ENCODE measurements around the gene CYP4A22.

The CYP4A22 gene

DNA sequence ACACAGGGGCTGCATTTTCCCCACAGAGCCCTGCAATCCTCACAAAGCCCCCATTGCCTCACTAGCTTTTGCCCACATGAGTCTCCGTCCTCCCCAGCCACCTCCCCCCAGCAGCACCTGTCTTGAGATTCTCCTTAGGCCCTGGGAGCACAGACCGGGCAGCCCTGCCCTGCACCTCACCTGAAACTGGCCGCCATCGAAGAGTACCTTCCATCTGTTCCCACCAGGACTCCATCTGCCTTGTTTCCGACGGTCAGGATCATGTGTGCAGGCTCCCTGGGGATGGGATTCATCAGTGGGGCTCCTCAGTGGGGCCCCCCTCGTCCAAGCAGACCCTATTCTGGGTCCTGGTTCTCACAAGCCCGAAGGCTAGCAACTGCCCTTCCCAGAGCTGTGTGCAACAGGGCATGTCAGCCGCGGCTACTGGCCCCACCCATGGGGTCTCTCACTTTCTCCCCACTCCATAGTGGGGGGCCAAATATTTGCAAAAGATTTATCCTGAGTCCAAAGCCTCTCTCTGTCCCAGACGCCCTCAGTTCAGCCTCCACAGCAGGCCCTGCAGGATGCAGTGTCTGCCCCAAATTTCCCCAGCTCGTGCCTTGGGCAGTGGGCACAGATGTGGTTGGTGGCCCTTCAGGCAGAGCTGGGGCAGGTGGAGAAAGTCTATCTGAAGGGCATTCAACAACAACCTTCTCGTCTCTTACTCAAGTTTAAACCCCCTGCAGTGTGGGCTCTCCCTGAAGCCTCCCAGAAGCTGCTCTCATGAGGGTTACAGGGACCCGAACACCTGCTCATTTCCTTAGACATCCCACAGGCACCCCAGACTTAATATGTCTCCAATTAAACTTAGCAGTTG is 47.8 kb downstream of the CYP4A22 start:
- no peak overlapping the region for H3K4me3 ChIP-seq (ENCODE audit: low read depth in 1 of 5, low read length in 5 of 5)
- no peaks in the 10 kb centered on the region for H3K9me3 ChIP-seq (ENCODE audit: control insufficient read depth in 5 of 5, low read length in 5 of 5)
- H3K27me3 ChIP-seq (ENCODE audit: control insufficient read depth in 5 of 5, insufficient read depth in 4 of 5, low read length in 5 of 5) = peaks cover 6 to 30% (median 23%) of the 10 kb centered on the region in 5 donors
- H3K27ac ChIP-seq (ENCODE audit: low read depth, low read length) = no peak overlapping the region
- H3K9ac ChIP-seq (ENCODE audit: low read length in 5 of 5) = no peak overlapping the region
- H3K4me1 ChIP-seq (ENCODE audit: control insufficient read depth in 5 of 5, insufficient read depth in 5 of 5, low read length in 5 of 5) = peaks cover 4 to 10% (median 8%) of the 10 kb centered on the region in 5 donors
- no peaks in the 10 kb centered on the region for H3K36me3 ChIP-seq (ENCODE audit: control insufficient read depth in 5 of 5, insufficient read depth in 5 of 5, low read length in 5 of 5)

DNA sequence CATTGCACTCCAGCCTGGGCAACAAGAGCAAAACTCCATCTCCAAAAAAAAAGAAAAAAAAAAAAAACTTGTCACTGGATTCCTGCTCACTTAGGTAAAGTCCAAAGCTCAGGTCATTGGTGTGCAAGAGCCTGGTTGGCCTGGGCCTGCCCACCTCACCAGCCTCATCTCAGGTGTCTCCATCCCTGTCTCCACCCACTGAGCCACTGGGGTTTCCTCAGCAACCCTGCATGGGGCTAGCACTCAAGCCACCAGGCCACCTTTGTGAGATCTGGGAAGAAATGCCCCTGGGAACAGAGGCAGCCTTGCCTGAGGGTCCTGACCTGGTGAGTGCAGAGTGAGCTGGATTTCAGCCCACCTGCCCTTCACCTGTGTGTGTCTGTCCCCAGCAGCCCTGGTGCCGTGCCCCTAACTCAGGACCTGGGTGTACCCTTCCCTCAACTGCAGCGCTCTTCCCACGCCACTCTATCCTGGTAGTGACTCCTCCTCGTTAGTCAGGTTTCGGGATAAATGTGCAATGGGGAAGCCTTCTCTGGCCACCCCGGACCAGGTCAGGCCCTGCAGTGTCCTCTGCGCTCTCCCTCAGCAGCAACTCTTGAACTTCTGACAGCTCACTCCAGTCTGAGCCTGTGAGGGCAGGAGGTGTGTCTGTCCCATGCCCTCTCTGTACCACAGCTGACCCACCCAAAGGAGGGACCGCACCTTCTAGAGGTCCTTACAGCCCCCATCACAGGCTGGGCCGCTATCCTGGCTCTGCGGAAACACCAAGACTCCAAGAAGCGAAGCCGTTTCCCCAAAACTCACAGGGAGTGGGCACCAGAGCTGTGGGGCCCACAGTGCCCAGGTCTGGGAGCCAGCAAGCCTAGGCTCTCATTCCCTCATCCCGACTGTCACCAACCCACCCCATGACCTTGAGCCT is 49.3 kb downstream of the CYP4A22 start:
- H3K9ac ChIP-seq (ENCODE audit: low read length in 5 of 5) = no peak overlapping the region
- no peak overlapping the region for H3K4me3 ChIP-seq (ENCODE audit: low read depth in 1 of 5, low read length in 5 of 5)
- no peaks in the 10 kb centered on the region for H3K9me3 ChIP-seq (ENCODE audit: control insufficient read depth in 5 of 5, low read length in 5 of 5)
- H3K27me3 ChIP-seq (ENCODE audit: control insufficient read depth in 5 of 5, insufficient read depth in 4 of 5, low read length in 5 of 5) = peaks cover under 1 to 18% (median 9%) of the 10 kb centered on the region in 5 donors
- no peaks in the 10 kb centered on the region for H3K36me3 ChIP-seq (ENCODE audit: control insufficient read depth in 5 of 5, insufficient read depth in 5 of 5, low read length in 5 of 5)
- no peak overlapping the region for H3K27ac ChIP-seq (ENCODE audit: low read depth, low read length)
- H3K4me1 ChIP-seq (ENCODE audit: control insufficient read depth in 5 of 5, insufficient read depth in 5 of 5, low read length in 5 of 5) = peaks cover 4 to 24% (median 19%) of the 10 kb centered on the region in 5 donors

DNA sequence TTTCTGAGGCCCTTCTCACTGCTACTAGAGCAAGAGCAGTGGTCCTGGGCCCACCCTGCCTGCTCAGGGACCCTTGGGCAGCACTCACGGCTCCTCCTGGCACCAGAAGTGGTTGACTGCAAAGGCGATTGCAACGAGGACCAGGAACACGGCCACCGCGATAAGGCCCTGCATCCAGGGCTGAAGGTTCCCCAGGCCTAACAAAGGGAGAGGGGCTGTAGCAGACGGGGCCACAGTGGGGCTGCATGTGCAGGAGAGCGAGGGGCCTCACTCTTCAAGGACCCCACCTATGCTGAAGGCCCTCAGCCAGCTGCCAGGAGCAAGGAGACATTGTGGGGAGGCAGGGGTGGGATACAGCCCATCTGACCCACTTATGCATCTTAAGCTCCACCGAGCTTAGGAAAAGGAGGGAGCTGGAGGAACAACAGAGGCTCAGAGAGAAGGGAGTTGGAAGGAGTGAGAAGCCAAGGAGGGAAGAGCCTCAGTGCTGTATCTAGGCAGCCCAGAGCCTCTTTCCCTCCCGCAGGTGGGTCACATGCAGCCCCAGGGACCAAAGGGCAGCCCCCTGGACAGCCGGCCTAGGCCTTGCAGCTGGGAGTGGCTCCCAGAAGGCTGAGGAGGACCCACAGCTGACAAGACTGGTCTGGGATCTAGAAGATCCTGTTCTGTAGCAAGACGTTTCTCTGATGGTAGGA is 50.1 kb downstream of the CYP4A22 start:
- H3K9ac ChIP-seq (ENCODE audit: low read length in 5 of 5) = no peak overlapping the region
- no peaks in the 10 kb centered on the region for H3K36me3 ChIP-seq (ENCODE audit: control insufficient read depth in 5 of 5, insufficient read depth in 5 of 5, low read length in 5 of 5)
- H3K9me3 ChIP-seq (ENCODE audit: control insufficient read depth in 5 of 5, low read length in 5 of 5) = no peaks in the 10 kb centered on the region
- no peak overlapping the region for H3K4me3 ChIP-seq (ENCODE audit: low read depth in 1 of 5, low read length in 5 of 5)
- H3K27ac ChIP-seq (ENCODE audit: low read depth, low read length) = no peak overlapping the region
- peaks cover 0 to 10% (median 7%) of the 10 kb centered on the region in 5 donors for H3K27me3 ChIP-seq (ENCODE audit: control insufficient read depth in 5 of 5, insufficient read depth in 4 of 5, low read length in 5 of 5)
- peaks cover 4 to 32% (median 25%) of the 10 kb centered on the region in 5 donors for H3K4me1 ChIP-seq (ENCODE audit: control insufficient read depth in 5 of 5, insufficient read depth in 5 of 5, low read length in 5 of 5)

DNA sequence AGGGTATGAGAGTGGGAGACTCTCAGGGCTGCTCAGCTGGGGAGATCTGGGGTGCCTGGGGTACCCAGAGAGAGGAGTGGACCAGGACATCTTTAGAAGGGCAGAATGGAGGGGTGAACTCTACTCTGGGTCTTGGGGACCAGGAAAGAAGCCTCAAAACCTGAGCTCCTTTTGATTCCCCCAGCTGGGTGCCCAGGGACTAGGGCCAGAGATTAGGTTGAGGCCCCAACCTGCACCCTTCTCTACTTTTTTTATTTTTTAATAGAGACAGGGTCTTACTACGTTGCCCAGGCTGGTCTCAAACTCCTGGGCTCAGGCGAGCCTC is 50.6 kb downstream of the CYP4A22 start:
- peaks cover 0 to 9% (median 5%) of the 10 kb centered on the region in 5 donors for H3K27me3 ChIP-seq (ENCODE audit: control insufficient read depth in 5 of 5, insufficient read depth in 4 of 5, low read length in 5 of 5)
- H3K9me3 ChIP-seq (ENCODE audit: control insufficient read depth in 5 of 5, low read length in 5 of 5) = no peaks in the 10 kb centered on the region
- no peak overlapping the region for H3K4me3 ChIP-seq (ENCODE audit: low read depth in 1 of 5, low read length in 5 of 5)
- no peak overlapping the region for H3K9ac ChIP-seq (ENCODE audit: low read length in 5 of 5)
- peaks cover 4 to 36% (median 25%) of the 10 kb centered on the region in 5 donors for H3K4me1 ChIP-seq (ENCODE audit: control insufficient read depth in 5 of 5, insufficient read depth in 5 of 5, low read length in 5 of 5)
- no peak overlapping the region for H3K27ac ChIP-seq (ENCODE audit: low read depth, low read length)
- H3K36me3 ChIP-seq (ENCODE audit: control insufficient read depth in 5 of 5, insufficient read depth in 5 of 5, low read length in 5 of 5) = no peaks in the 10 kb centered on the region

DNA sequence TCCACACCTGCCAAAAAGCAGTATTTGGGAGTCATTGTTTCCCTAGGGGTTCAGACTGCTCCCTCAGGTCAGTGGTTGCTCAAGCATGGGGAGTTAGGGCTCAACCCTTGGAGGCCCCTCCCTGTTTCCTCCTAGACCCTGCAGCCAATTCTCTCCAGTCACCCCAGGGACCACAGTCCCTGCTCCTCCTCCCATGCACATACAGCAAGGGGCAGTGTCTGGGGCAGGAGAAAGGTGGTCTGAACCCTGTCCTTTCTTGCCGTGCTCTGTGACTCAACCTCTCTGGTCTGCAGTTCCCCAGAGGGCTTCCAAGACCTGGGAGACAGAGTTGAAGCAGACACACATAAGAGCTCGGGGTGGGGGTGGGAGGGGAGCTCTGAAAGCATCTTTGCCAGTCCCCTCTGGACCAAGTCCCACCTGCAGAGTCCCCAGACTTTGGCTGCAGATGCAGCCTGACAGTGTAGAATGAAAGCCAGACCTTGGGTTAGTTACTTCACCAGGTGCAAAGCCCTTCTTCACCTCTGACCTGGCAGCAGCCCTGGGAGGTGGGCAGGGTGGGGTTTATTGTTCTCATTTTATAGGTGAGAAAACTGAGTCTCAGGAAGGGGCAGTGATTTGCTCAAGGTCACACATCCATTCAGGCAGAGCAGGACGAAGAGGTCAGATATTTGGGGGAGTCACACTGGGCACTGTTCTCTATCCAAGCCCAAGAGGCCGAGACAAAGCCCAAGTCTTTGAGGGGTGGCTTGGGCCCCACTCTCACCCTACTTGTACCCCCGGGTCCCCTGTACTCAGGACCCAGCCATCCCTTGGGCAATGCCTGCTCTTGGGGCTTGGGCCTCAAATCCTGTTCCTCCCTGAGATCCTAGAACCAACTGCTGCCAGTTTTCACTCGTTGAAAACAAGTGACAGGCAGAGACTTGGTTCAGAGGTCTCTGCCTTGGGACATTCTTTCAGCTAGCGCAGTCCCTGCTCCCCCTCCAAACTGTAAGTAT is 51.8 kb downstream of the CYP4A22 start:
- peak overlapping the region in 1 of 5 donors; percentile 28 for H3K4me3 ChIP-seq (ENCODE audit: low read depth in 1 of 5, low read length in 5 of 5)
- no peak overlapping the region for H3K27ac ChIP-seq (ENCODE audit: low read depth, low read length)
- H3K9me3 ChIP-seq (ENCODE audit: control insufficient read depth in 5 of 5, low read length in 5 of 5) = no peaks in the 10 kb centered on the region
- peak overlapping the region in 4 of 5 donors; percentile 2 to 65 (median 40) for H3K9ac ChIP-seq (ENCODE audit: low read length in 5 of 5)
- peaks cover 0 to 1% (median 0%) of the 10 kb centered on the region in 5 donors for H3K27me3 ChIP-seq (ENCODE audit: control insufficient read depth in 5 of 5, insufficient read depth in 4 of 5, low read length in 5 of 5)
- H3K4me1 ChIP-seq (ENCODE audit: control insufficient read depth in 5 of 5, insufficient read depth in 5 of 5, low read length in 5 of 5) = peaks cover 4 to 39% (median 25%) of the 10 kb centered on the region in 5 donors
- no peaks in the 10 kb centered on the region for H3K36me3 ChIP-seq (ENCODE audit: control insufficient read depth in 5 of 5, insufficient read depth in 5 of 5, low read length in 5 of 5)

DNA sequence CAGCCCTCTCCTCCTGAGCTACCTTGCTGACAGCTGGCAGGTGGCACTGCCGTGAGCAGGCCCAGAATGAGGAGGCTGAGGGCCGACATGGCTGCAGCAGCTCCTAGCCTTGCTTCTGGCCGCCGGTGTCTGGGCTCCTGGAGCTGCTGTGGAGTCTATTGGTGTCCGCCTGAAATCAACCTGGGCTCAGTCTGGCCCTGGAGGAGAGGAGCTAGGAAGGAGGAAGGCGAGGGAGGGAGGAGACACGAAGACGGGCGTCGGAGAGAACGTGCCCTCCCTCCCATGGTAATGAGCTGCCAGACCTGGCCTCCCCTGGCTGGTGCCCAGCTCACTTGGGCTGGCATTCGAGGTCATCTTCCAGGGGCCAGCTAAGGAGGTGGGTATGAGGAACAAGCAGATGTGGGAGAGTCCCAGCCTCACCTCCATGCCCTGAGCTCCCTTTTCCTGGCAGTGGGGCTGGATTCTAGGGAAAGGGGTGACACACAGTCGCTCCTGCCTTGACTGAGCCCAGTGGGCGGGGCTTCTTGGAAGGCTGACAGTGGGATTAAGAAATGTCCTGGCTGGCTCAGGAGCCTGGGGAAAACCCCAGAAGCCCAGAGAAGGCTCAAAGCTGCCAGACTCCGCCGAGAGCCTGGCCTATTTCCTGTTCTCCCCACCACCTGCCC is 52.7 kb downstream of the CYP4A22 start, which contains the start of gene PDZK1IP1:
TSS of gene PDZK1IP1 (minus strand) at position 193 of the 665 bp plus-strand sequence. CDS start at position 89, 104 bp downstream.
- Histone ChIP-seq H3K27ac (ENCODE audit: low read depth, low read length) (peak within 1 kb of the TSS; percentile 18), H3K4me3 (ENCODE audit: low read depth in 1 of 5, low read length in 5 of 5) (peak within 1 kb of the TSS in 2 of 5 donors; percentile 1 to 28), H3K4me1 (ENCODE audit: control insufficient read depth in 5 of 5, insufficient read depth in 5 of 5, low read length in 5 of 5) (peaks cover 4 to 39% (median 25%) of the 10 kb centered on the region in 5 donors), H3K36me3 (ENCODE audit: control insufficient read depth in 5 of 5, insufficient read depth in 5 of 5, low read length in 5 of 5) (no peaks in the 10 kb centered on the region), H3K9me3 (ENCODE audit: control insufficient read depth in 5 of 5, low read length in 5 of 5) (no peaks in the 10 kb centered on the region), H3K9ac (ENCODE audit: low read length in 5 of 5) (peak within 1 kb of the TSS in 4 of 5 donors; percentile 2 to 65 (median 40)), H3K27me3 (ENCODE audit: control insufficient read depth in 5 of 5, insufficient read depth in 4 of 5, low read length in 5 of 5) (no peaks in the 10 kb centered on the region)

DNA sequence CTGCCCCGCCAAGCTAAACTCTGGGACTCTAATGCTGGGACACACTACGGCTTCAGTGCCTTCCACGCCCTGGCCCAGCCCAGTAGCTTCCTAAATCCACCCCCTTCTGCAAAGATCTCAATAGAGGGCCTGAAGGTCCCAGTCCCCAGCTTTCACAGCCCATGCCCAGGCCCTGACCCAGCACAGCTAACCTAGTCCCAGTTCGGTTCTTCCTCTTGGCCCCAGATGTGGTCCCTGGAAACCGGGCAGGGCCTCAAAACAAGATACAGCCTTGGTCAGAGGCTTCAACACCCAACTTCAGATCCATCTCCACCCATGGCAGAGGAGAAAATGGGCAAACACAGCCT is 53.2 kb downstream of the CYP4A22 start:
- Histone ChIP-seq H3K9ac (ENCODE audit: low read length in 5 of 5) (peak overlapping the region in 2 of 5 donors; percentile 32 to 43), H3K9me3 (ENCODE audit: control insufficient read depth in 5 of 5, low read length in 5 of 5) (no peaks in the 10 kb centered on the region), H3K4me3 (ENCODE audit: low read depth in 1 of 5, low read length in 5 of 5) (no peak overlapping the region), H3K27me3 (ENCODE audit: control insufficient read depth in 5 of 5, insufficient read depth in 4 of 5, low read length in 5 of 5) (no peaks in the 10 kb centered on the region), H3K4me1 (ENCODE audit: control insufficient read depth in 5 of 5, insufficient read depth in 5 of 5, low read length in 5 of 5) (peaks cover 4 to 39% (median 25%) of the 10 kb centered on the region in 5 donors), H3K27ac (ENCODE audit: low read depth, low read length) (peak overlapping the region; percentile 18), H3K36me3 (ENCODE audit: control insufficient read depth in 5 of 5, insufficient read depth in 5 of 5, low read length in 5 of 5) (no peaks in the 10 kb centered on the region)

DNA sequence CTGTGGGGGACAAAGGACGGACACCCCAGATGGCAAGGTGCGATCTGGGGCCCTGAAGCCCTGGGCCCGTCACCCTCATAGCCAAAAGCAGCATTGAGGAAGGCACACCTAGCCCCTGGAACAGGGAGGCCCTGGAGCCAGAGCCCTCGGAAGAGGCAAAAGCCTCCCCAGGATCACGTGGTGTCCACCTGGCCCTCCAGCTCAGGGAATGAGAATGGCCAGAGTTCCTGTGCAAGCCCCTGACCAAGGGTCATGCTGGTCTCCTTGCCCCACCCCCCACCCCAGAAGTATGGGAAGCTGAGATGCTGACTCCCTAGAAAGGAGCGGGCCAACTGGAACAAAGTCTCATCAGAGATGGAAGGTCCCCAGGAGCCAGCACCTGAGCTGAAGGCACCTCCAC is 53.6 kb downstream of the CYP4A22 start:
- Histone ChIP-seq H3K4me3 (ENCODE audit: low read depth in 1 of 5, low read length in 5 of 5) (no peak overlapping the region), H3K4me1 (ENCODE audit: control insufficient read depth in 5 of 5, insufficient read depth in 5 of 5, low read length in 5 of 5) (peaks cover 4 to 39% (median 25%) of the 10 kb centered on the region in 5 donors), H3K27ac (ENCODE audit: low read depth, low read length) (peak overlapping the region; percentile 18), H3K27me3 (ENCODE audit: control insufficient read depth in 5 of 5, insufficient read depth in 4 of 5, low read length in 5 of 5) (no peaks in the 10 kb centered on the region), H3K36me3 (ENCODE audit: control insufficient read depth in 5 of 5, insufficient read depth in 5 of 5, low read length in 5 of 5) (no peaks in the 10 kb centered on the region), H3K9me3 (ENCODE audit: control insufficient read depth in 5 of 5, low read length in 5 of 5) (no peaks in the 10 kb centered on the region), H3K9ac (ENCODE audit: low read length in 5 of 5) (peak overlapping the region in 2 of 5 donors; percentile 32 to 43)
